ENCODE data around the gene TMEM131L. TPM values are rescaled to one million over a fixed set of nuclear protein-coding genes. Genes with fewer than 3 reads are reported as not detected.
"Not testable (repeated sequence)": the region's sequence is repeated elsewhere in the genome, so short reads cannot be mapped to it uniquely, and the experiment has no call there.

The TMEM131L gene
- polyA plus RNA-seq, 3 donors: 11.2 to 58.3 (median 26.0) TPM

DNA sequence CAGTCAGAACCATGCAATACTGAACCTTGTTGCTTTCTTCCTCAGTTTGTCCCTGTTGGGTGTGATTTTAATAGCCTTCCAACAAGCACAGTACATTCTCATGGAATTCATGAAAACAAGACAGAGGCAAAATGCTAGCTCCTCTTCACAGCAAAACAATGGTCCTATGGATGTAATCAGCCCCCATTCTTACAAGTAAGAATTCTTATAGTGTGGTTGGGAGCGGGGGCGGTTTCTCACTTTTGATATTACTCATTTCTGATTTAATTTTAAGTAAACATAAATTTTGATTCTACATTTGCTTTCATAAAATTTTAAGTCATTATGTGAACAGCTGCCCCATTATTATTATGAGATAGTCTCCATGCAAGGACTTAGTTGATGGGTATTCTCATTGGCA is 137.1 kb downstream of the TMEM131L start:
- Histone ChIP-seq H3K27me3 (ENCODE audit: control insufficient read depth in 2 of 2, insufficient read depth in 2 of 2, low read length in 2 of 2) (no peaks in the 10 kb centered on the region), H3K27ac (ENCODE audit: low read depth in 1 of 2, low read length in 2 of 2) (no peak overlapping the region), H3K4me2 (replicated peaks; ENCODE audit: extremely low read depth, low read length, poor library complexity, severe bottlenecking) (no peak overlapping the region), H3K4me3 (replicated peaks in 1 of 3; ENCODE audit: low read depth in 2 of 3, low read length in 3 of 3) (no peak overlapping the region), H3K4me1 (ENCODE audit: control insufficient read depth in 1 of 2, insufficient read depth in 2 of 2, low read length in 2 of 2) (peaks cover 5 to 7% of the 10 kb centered on the region in 2 donors), H3K79me2 (ENCODE audit: insufficient read depth, low read length) (no peaks in the 10 kb centered on the region), H3K36me3 (replicated peaks in 1 of 2; ENCODE audit: control insufficient read depth in 1 of 2, insufficient read depth in 2 of 2, low read length in 2 of 2) (peaks cover 90 to 100% of the 10 kb centered on the region in 2 donors), H3K9ac (ENCODE audit: insufficient read depth, low read length, poor library complexity, severe bottlenecking) (no peak overlapping the region), H2AFZ (ENCODE audit: insufficient read depth, low read depth, low read length, poor library complexity, severe bottlenecking) (no peak overlapping the region), H3K9me3 (replicated peaks in 1 of 2; ENCODE audit: control insufficient read depth in 1 of 2, insufficient read depth in 1 of 2, low read length in 2 of 2) (no peaks in the 10 kb centered on the region), H4K20me1 (ENCODE audit: insufficient read depth, low read length) (peaks cover 56% of the 10 kb centered on the region)
- DNase-seq: no peak
- Mint-ChIP-seq H3K4me3 (no peak overlapping the region), H3K27ac (no peak overlapping the region), H3K36me3 (peaks cover 72 to 94% of the 10 kb centered on the region in 2 donors), H3K27me3 (ENCODE audit: low read depth in 3 of 3) (no peaks in the 10 kb centered on the region), H3K9me3 (peaks cover 0 to 4% (median 2%) of the 10 kb centered on the region in 7 donors), H3K4me1 (peaks cover 11% of the 10 kb centered on the region)
- TF ChIP-seq, protein P1, sequence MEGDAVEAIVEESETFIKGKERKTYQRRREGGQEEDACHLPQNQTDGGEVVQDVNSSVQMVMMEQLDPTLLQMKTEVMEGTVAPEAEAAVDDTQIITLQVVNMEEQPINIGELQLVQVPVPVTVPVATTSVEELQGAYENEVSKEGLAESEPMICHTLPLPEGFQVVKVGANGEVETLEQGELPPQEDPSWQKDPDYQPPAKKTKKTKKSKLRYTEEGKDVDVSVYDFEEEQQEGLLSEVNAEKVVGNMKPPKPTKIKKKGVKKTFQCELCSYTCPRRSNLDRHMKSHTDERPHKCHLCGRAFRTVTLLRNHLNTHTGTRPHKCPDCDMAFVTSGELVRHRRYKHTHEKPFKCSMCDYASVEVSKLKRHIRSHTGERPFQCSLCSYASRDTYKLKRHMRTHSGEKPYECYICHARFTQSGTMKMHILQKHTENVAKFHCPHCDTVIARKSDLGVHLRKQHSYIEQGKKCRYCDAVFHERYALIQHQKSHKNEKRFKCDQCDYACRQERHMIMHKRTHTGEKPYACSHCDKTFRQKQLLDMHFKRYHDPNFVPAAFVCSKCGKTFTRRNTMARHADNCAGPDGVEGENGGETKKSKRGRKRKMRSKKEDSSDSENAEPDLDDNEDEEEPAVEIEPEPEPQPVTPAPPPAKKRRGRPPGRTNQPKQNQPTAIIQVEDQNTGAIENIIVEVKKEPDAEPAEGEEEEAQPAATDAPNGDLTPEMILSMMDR (IDR thresholded peaks at IDR 0.05): no peak
- intact Hi-C loops (cut with micrococcal nuclease): no loop called here
- WGBS (ENCODE audit: insufficient coverage): no CpG with 5 or more reads among the region's 2 CpGs

GRCh38 chr4:153603835-153604234 is 137.7 kb downstream of the TMEM131L start:
- Histone ChIP-seq H3K9me3 (replicated peaks in 1 of 2; ENCODE audit: control insufficient read depth in 1 of 2, insufficient read depth in 1 of 2, low read length in 2 of 2) (no peaks in the 10 kb centered on the region), H3K4me1 (ENCODE audit: control insufficient read depth in 1 of 2, insufficient read depth in 2 of 2, low read length in 2 of 2) (peaks cover 5 to 7% of the 10 kb centered on the region in 2 donors), H3K9ac (ENCODE audit: insufficient read depth, low read length, poor library complexity, severe bottlenecking) (no peak overlapping the region), H3K27ac (ENCODE audit: low read depth in 1 of 2, low read length in 2 of 2) (no peak overlapping the region), H4K20me1 (ENCODE audit: insufficient read depth, low read length) (peaks cover 58% of the 10 kb centered on the region), H3K27me3 (ENCODE audit: control insufficient read depth in 2 of 2, insufficient read depth in 2 of 2, low read length in 2 of 2) (no peaks in the 10 kb centered on the region), H3K4me3 (replicated peaks in 1 of 3; ENCODE audit: low read depth in 2 of 3, low read length in 3 of 3) (no peak overlapping the region), H3K79me2 (ENCODE audit: insufficient read depth, low read length) (no peaks in the 10 kb centered on the region), H3K36me3 (replicated peaks in 1 of 2; ENCODE audit: control insufficient read depth in 1 of 2, insufficient read depth in 2 of 2, low read length in 2 of 2) (peaks cover 86 to 100% of the 10 kb centered on the region in 2 donors), H3K4me2 (replicated peaks; ENCODE audit: extremely low read depth, low read length, poor library complexity, severe bottlenecking) (no peak overlapping the region), H2AFZ (ENCODE audit: insufficient read depth, low read depth, low read length, poor library complexity, severe bottlenecking) (no peak overlapping the region)
- Mint-ChIP-seq H3K4me1 (peaks cover 11% of the 10 kb centered on the region), H3K36me3 (peaks cover 72 to 94% of the 10 kb centered on the region in 2 donors), H3K4me3 (no peak overlapping the region), H3K9me3 (peaks cover 1 to 5% (median 4%) of the 10 kb centered on the region in 7 donors), H3K27me3 (ENCODE audit: low read depth in 3 of 3) (no peaks in the 10 kb centered on the region), H3K27ac (no peak overlapping the region)
- TF ChIP-seq, protein P1 (IDR thresholded peaks at IDR 0.05): no peak
- no CpG with 5 or more reads among the region's 3 CpGs for WGBS (ENCODE audit: insufficient coverage)
- intact Hi-C loops (cut with micrococcal nuclease): no loop called here
- no peak for DNase-seq

DNA sequence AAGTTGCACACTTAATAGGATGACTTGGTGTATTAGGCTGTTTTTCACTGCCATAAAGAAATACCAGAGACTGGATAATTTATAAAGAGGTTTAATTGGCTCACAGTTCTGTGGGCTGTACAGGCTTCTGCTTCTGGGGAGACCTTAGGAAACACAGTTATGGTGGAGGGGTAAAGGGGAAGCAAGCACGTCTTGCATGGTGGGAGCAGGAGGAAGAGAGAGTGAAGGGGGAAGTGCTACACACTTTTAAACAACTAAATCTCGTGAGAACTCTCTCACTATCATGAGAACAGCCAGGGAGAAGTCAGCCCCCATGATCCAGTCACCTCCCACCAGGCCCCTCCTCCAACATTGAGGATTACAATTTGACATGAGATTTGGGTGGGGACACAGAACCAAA is 142.9 kb downstream of the TMEM131L start:
- H3K27me3 Mint-ChIP-seq (ENCODE audit: low read depth in 3 of 3); H3K4me1 Mint-ChIP-seq; H3K4me1 ChIP-seq (ENCODE audit: control insufficient read depth in 1 of 2, insufficient read depth in 2 of 2, low read length in 2 of 2); H3K9me3 ChIP-seq (replicated peaks in 1 of 2; ENCODE audit: control insufficient read depth in 1 of 2, insufficient read depth in 1 of 2, low read length in 2 of 2); H3K4me3 ChIP-seq (replicated peaks in 1 of 3; ENCODE audit: low read depth in 2 of 3, low read length in 3 of 3); H3K9ac ChIP-seq (ENCODE audit: insufficient read depth, low read length, poor library complexity, severe bottlenecking); H3K4me2 ChIP-seq (replicated peaks; ENCODE audit: extremely low read depth, low read length, poor library complexity, severe bottlenecking); H3K79me2 ChIP-seq (ENCODE audit: insufficient read depth, low read length); H3K27me3 ChIP-seq (ENCODE audit: control insufficient read depth in 2 of 2, insufficient read depth in 2 of 2, low read length in 2 of 2); H3K4me3 Mint-ChIP-seq; DNase-seq; intact Hi-C loops (cut with micrococcal nuclease); H2AFZ ChIP-seq (ENCODE audit: insufficient read depth, low read depth, low read length, poor library complexity, severe bottlenecking): not testable (repeated sequence)
- no CpG with 5 or more reads among the region's 2 CpGs for WGBS (ENCODE audit: insufficient coverage)
- Histone ChIP-seq H3K36me3 (replicated peaks in 1 of 2; ENCODE audit: control insufficient read depth in 1 of 2, insufficient read depth in 2 of 2, low read length in 2 of 2) (peaks cover 85 to 100% of the 10 kb centered on the region in 2 donors), H4K20me1 (ENCODE audit: insufficient read depth, low read length) (peaks cover 79% of the 10 kb centered on the region), H3K27ac (ENCODE audit: low read depth in 1 of 2, low read length in 2 of 2) (peak overlapping the region in 1 of 2 donors; percentile 54)
- Mint-ChIP-seq H3K27ac (peak overlapping the region in 4 of 7 donors; percentile 6 to 76 (median 50)), H3K9me3 (peaks cover 6 to 10% (median 8%) of the 10 kb centered on the region in 7 donors), H3K36me3 (peaks cover 87 to 94% of the 10 kb centered on the region in 2 donors)

Measured in CD14-positive monocyte (primary cell).